HG03196 (cell line): Measurements from ENCODE around the gene GNAI3.

Experiments used
- ATAC-seq: cut with Tn5 transposase; IDR thresholded peaks from one replicate; pipeline ENCODE4 v1.9.1; 2021; ENCODE audit not compliant: unreplicated experiment

GNAI3 gene

GRCh38 chr1:109622137-109622892 is 73.9 kb downstream of the GNAI3 start:
- no peak for ATAC-seq

DNA sequence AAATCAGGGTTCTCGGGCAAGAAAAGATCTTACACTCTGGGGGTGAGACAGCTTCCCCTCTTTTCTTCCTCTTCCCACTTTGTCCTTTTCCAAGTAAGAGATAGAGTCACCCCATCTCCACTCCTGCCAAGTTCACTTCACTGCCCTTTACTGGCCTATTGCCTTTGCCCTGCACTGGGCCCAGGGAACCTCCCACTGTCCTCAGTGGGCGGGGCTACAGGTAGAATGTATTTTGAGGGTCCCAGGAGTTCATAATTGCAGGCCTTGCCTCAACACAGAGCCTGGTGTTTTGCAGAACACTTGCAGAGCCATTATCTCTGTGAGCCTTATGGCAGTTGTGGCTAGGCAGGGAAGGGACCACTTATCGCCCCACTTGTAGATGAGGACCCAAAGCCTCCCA is 74.5 kb downstream of the GNAI3 start:
- ATAC-seq, result no peak

DNA sequence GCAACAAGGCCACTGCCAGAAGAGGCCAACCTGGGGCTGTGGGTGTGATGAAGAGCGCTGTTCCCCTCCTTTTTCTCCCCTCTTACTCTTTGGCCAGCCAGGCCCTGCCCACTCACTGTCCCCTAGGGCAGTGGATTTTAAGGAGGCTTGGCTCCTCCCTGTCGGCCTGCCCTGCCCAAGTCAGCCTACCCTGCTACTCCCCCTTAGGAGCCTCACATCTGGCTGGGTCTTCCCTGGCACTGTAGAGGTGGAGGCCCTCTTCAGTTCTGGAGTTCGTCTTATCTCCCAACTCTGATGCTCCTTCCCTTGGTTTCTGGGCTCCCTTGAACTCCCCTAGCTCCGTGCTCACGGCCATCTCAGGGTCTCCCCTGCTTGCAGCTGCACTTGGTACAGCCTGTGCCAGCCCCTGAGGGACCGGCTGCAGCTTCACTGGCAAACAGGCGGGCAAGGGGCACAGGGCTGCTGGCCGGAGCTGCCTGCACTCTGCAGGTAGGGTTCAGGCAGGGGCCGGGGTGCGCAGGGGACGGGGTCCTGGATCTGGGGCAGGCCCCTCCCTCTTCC is 75.3 kb downstream of the GNAI3 start:
- no peak for ATAC-seq

DNA sequence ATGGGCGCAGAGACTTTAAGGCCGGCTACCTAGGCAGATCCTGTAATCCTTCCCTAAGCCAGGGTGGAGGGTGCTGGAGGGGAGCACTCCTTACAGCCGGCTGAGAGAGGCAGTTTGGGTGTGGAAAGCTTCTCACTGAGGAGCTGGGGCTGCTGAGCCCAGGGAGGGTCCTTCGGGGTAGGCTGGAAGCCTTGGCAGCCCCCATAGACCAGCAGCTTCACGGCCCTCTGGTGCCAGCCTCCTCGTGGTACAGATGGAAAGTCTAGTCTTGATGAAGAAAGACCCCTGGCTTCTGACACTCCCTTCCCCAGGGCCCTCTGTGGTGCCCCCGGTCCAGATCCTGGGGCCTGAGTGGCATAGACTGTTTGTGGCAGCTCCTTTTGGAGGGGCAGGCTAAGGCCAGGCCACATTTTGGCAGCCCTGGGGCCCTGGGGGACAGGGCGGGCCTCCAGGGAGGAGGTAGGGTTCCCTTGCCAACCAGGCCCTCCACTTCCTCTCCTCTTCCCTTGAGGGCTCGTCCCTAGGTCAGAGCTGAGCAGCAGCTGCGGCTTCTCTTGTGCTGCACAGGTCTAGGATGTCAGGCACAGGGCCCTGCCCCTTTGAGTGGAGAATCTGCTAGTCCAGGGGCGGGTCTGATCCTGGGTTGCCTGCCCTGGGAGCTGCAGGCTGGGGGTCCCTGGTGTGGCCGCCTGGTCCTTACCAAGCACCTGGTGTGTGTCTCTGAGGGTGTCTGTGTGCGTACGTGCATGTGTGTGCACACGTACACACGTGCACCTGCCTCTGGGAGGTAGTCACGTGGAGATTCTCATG is 76.0 kb downstream of the GNAI3 start:
- peak; percentile 24 for ATAC-seq

GRCh38 chr1:109625176-109625575 is 76.8 kb downstream of the GNAI3 start:
- ATAC-seq, result no peak

GRCh38 chr1:109625601-109626560 is 77.5 kb downstream of the GNAI3 start:
- ATAC-seq, result no peak

DNA sequence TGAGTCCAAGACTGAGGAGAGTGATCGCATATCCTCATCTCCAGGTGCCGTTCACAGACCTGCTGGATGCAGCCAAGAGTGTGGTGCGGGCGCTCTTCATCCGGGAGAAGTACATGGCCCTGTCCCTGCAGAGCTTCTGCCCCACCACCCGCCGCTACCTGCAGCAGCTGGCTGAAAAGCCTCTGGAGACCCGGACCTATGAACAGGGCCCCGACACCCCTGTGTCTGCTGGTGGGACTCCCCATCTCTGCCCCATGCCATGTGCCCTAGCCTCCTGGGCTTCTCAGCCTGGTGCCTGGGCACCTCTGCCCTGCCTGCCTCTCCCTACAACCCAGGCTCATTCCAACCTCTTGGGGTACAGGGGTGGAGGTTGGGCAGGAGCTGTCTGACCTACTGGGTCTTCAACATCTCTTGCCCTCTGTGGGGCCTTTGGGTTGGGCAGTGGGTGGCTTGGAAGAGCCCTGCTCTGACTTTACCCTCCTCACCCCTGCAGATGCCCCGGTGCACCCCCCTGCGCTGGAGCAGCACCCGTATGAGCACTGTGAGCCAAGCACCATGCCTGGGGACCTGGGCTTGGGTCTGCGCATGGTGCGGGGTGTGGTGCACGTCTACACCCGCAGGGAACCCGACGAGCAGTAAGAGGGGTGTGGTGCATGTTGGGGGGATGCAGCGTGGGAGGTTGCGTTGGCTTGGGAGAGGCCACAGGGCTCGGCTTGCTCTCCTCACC is 78.4 kb downstream of the GNAI3 start:
- no peak for ATAC-seq

DNA sequence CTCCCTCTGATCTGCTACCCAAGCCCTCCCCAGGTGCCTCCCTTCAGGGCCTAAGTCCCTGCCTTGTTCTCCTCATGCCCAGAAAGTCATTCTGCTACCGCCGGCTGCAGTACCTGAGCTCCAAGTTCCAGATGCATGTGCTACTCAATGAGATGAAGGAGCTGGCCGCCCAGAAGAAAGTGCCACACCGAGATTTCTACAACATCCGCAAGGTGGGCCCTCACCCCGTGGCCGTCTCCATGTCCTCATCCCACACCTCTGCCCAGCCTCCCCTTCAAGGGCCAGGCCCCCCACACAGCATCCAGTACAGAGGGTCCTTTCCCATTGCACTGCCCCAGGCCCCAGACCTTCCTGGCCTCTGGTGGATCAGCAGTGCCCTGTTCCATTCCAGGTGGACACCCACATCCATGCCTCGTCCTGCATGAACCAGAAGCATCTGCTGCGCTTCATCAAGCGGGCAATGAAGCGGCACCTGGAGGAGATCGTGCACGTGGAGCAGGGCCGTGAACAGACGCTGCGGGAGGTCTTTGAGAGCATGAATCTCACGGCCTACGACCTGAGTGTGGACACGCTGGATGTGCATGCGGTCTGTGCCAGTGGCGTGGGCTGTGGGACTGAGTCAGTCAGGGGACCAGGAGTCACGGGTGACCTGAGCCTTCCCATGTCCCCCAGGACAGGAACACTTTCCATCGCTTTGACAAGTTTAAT is 79.4 kb downstream of the GNAI3 start:
- ATAC-seq, result no peak

- no peak for ATAC-seq
Observed at GRCh38 chr1:109628540-109629321, 80.3 kb downstream of the GNAI3 start.

GRCh38 chr1:109629372-109630030 is 81.1 kb downstream of the GNAI3 start:
- no peak for ATAC-seq

- no peak for ATAC-seq
Observed at GRCh38 chr1:109630081-109630897, 81.9 kb downstream of the GNAI3 start.

DNA sequence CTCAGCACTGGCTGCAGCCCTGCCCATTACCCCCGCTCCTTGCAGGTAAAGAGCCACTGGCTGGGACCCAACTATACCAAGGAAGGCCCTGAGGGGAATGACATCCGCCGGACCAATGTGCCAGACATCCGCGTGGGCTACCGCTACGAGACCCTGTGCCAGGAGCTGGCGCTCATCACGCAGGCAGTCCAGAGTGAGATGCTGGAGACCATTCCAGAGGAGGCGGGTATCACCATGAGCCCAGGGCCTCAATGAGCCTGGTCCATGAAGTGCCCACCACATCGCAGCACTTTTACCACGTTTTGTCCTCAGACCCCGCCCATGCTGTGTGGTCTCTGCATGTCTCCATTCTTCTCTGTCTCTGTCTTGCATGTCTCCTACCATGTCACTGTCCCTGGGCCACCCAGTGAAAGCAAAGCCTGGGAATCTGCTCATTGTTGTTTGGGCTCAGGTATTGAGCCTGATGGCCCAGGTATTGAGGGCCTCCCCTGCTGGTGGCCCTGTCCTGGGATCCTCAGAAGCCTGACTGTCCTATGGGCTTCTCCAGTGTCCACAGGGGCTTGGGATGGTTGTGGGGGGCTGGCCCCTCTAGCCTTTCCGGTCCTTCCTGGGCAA is 82.6 kb downstream of the GNAI3 start:
- no peak for ATAC-seq

DNA sequence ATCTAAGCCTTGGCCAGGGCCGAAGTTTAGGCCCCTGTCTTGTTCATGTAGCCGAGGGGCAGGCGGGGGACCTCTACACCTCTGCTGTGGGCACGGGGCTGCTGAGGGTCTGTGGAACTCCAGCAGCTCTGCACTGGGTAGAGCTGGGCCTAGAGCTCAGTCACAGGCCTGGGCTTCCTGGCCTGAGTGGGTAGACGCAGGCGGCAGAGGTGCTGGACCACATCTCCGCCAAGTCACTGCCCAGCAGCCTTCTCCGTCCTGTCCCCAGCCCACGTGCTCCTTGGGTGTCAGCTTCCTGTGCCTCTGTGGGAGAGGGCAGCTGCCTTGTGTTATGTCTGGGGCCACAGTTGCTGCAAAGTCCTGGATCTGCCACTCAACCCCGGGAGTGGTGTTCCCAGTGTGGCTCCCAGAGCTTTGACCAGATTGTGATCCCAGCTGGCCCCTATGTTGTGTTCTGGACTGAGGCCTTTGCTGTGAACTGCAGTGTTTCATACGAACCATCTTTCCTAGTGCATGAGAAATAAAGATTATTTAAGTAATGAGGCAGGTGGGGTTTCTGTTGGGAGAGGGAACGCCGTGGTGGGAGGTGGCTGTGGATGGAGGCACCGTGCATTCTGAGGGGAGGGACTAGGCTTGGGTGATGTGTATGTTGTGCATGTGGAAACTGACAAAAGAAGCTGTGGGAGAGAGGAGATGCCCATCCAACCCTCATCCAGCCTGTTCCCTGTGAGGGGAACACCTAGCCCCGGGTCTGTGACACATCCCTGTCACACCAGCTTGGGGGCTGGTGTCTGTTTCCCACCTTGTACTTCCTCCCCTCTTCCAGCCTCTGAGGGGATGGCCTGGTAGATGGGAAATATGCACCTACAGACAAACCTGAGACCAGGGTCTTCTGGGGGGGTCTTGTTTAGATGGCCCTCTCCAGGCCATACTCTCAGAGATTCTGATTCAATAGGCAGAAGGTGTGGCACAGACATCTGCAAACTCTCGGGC is 83.4 kb downstream of the GNAI3 start:
- no peak for ATAC-seq

- ATAC-seq, result no peak
Observed at GRCh38 chr1:109632671-109633346, 84.4 kb downstream of the GNAI3 start.

DNA sequence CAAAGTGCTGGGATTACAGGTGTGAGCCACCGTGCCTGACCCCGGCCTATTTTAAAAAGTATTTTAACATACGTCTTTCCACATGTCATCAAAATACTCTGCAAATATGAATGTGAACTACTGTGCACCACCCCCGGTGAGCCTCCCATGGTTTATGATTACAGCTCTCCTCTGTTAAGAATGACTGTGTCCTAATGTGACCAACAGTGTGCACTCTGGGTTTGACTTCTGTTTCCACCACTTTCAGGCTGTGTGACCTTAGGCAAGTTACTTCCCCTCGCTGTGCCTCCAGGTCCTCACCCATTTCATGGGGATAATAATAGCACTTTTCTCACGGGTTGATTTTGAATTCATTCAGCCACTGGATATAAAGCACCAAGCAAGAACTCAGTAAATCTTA is 85.9 kb downstream of the GNAI3 start:
- no peak for ATAC-seq
